Gastrocnemius medialis (tissue), 4 donors: ENCODE results near the gene COX11. TPM values are rescaled to one million over a fixed set of nuclear protein-coding genes. Genes with fewer than 3 reads are reported as not detected.

Source experiments
- ATAC-seq, 2 donors: fragments of 150-250 bp; one replicate each; pipeline ENCODE4 v1.9.1; 2016
- DNase-seq, 2 donors: peaks; one replicate each; pipeline ENCODE4 v3.0.0-alpha.2; 2019
- H3K27ac ChIP-seq, 4 donors: fragments of 200-600 bp; sonication (generic); 1 replicate in 1 of 4; 2 replicates in 3 of 4; pipeline ENCODE4 v1.5.1; 2016 to 2018; ENCODE audit warnings: mild to moderate bottlenecking in 2 of 4, moderate library complexity in 1 of 4
- H3K27me3 ChIP-seq, 3 donors: fragments of 200-600 bp; sonication (generic) in 2 of 3; 1 replicate in 1 of 3; 2 replicates in 2 of 3; pipeline versions ENCODE4 v1.5.1 to v1.6.0; 2016 to 2019; ENCODE audit warnings: mild to moderate bottlenecking in 1 of 3, moderate library complexity in 1 of 3
- H3K36me3 ChIP-seq, 2 donors: fragments of 200-600 bp; sonication (generic) in 1 of 2; one replicate each; pipeline ENCODE4 v1.5.1; 2017 to 2018
- H3K4me1 ChIP-seq, 2 donors: fragments of 200-600 bp; sonication (generic) in 1 of 2; one replicate each; pipeline ENCODE4 v1.5.1; 2016 to 2017; ENCODE audit warnings: mild to moderate bottlenecking in 2 of 2
- H3K4me3 ChIP-seq, 4 donors: fragments of 200-600 bp; sonication (generic) in 3 of 4; 1 replicate in 1 of 4; 2 replicates in 3 of 4; pipeline ENCODE4 v1.5.1; 2016 to 2019; ENCODE audit warnings: mild to moderate bottlenecking in 2 of 4
- H3K9me3 ChIP-seq, 3 donors: fragments of 200-600 bp; sonication (generic) in 2 of 3; 1 replicate in 1 of 3; 2 replicates in 2 of 3; pipeline ENCODE4 v1.5.1; 2016 to 2019
- CTCF ChIP-seq, 5 experiments: fragments of 450-650 bp in 3 of 5; fragments of 200-600 bp in 2 of 5; sonication (generic) in 2 of 5; IDR thresholded peaks in 4 of 5; conservative IDR thresholded peaks in 1 of 5; 1 replicate in 4 of 5; 2 replicates in 1 of 5; pipeline ENCODE4 v1.5.1; 2016 to 2019; ENCODE audit warnings: antibody characterized with exemption in 5 of 5, mild to moderate bottlenecking in 3 of 5, moderate library complexity in 3 of 5
- POLR2A ChIP-seq, 2 donors: fragments of 450-650 bp; IDR thresholded peaks; one replicate each; pipeline ENCODE4 v1.6.1; 2017; ENCODE audit warnings: antibody characterized with exemption in 2 of 2, mild to moderate bottlenecking in 2 of 2, moderate library complexity in 2 of 2
- in situ Hi-C, 4 donors: fragments of 200-750 bp; cut with MboI; loops; one replicate each; pipeline versions ENCODE4 v1.15.0 to v1.8.0; 2017; ENCODE audit warnings: low sequenced_read_pairs in 4 of 4
- intact Hi-C: fragments of 100-400 bp; cut with DNase I; formaldehyde crosslinking; loops from one replicate; pipeline ENCODE4 v1.15.1; 2023; ENCODE audit warnings: low total_unique reads
- total RNA-seq, 4 donors: library from RNA; depleted of rRNA; stranded (reverse); fragments of >200 nt; gene quantifications; one replicate each; pipeline versions ENCODE4 v1.1.0 to v1.2.3, GENCODE V29; 2016

The COX11 gene
- total RNA-seq, 4 donors from 2014 or later, result 36.4 to 77.2 (median 67.6) TPM

GRCh38 chr17:54985476-54985875 lies 17.0 kb upstream of the COX11 start:
- in situ Hi-C loops, result loop anchor here in 2 of 4 donors (25.0 kb wide), 2 partner anchors 377 to 527 kb away; partner anchors contain the start of gene SMIM36 (in 1 of the 2)
- H3K36me3 ChIP-seq, result no peaks in the 10 kb centered on the region
- H3K4me3 ChIP-seq, result no peak overlapping the region
- DNase-seq, result no peak
- H3K27ac ChIP-seq, result no peak overlapping the region
- TF ChIP-seq CTCF (IDR thresholded peaks at IDR 0.05 in 4 of 5, conservative IDR thresholded peaks at IDR 0.05 in 1 of 5) (no peak), POLR2A (IDR thresholded peaks at IDR 0.05) (no peak)
- no peaks in the 10 kb centered on the region for H3K4me1 ChIP-seq
- intact Hi-C loops, result no loop called here
- H3K9me3 ChIP-seq, result no peaks in the 10 kb centered on the region
- ATAC-seq, result no peak
- no peaks in the 10 kb centered on the region for H3K27me3 ChIP-seq

DNA sequence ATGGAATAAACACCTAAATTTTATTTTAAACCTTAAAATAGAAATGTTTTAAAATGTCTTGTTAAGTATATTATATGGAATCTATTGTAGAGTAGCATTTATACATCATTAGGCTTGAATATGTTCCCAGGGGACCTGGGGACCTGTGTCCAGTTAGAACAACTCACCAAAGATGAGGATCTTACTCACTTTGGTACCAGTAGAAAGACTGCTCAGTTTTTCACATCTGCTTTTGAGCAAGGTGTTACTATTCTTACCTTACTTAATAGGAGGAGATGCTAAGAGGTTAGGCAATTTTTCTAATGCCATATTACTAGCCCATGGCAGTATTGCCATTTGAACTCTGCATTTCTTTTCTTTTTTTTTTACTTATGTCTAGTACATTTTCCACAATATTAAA lies 14.8 kb upstream of the COX11 start:
- TF ChIP-seq CTCF (IDR thresholded peaks at IDR 0.05 in 4 of 5, conservative IDR thresholded peaks at IDR 0.05 in 1 of 5) (no peak), POLR2A (IDR thresholded peaks at IDR 0.05) (no peak)
- H3K27ac ChIP-seq, result no peak overlapping the region
- intact Hi-C loops, result no loop called here

GRCh38 chr17:54982399-54982798 lies 13.9 kb upstream of the COX11 start:
- no peaks in the 10 kb centered on the region for H3K36me3 ChIP-seq
- intact Hi-C loops (no loop called here), in situ Hi-C loops (loop anchor here in 2 of 4 donors (25.0 kb wide), 2 partner anchors 380 to 530 kb away; partner anchors contain the start of gene SMIM36 (in 1 of the 2))
- no peak overlapping the region for H3K27ac ChIP-seq
- no peaks in the 10 kb centered on the region for H3K27me3 ChIP-seq
- no peaks in the 10 kb centered on the region for H3K4me1 ChIP-seq
- DNase-seq (no peak), ATAC-seq (no peak)
- no peak for TF ChIP-seq CTCF (IDR thresholded peaks at IDR 0.05 in 4 of 5, conservative IDR thresholded peaks at IDR 0.05 in 1 of 5)
- TF ChIP-seq POLR2A (IDR thresholded peaks at IDR 0.05), result no peak
- H3K4me3 ChIP-seq, result no peak overlapping the region
- H3K9me3 ChIP-seq, result no peaks in the 10 kb centered on the region

More for the DNA sequence above, 14.8 kb upstream of the COX11 start:
- no peak for DNase-seq
- Histone ChIP-seq H3K27me3 (no peaks in the 10 kb centered on the region), H3K4me3 (no peak overlapping the region), H3K36me3 (no peaks in the 10 kb centered on the region), H3K9me3 (no peaks in the 10 kb centered on the region), H3K4me1 (no peaks in the 10 kb centered on the region)
- in situ Hi-C loops, result loop anchor here in 2 of 4 donors (25.0 kb wide), 2 partner anchors 379 to 529 kb away; partner anchors contain the start of gene SMIM36 (in 1 of the 2)
- no peak for ATAC-seq

DNA sequence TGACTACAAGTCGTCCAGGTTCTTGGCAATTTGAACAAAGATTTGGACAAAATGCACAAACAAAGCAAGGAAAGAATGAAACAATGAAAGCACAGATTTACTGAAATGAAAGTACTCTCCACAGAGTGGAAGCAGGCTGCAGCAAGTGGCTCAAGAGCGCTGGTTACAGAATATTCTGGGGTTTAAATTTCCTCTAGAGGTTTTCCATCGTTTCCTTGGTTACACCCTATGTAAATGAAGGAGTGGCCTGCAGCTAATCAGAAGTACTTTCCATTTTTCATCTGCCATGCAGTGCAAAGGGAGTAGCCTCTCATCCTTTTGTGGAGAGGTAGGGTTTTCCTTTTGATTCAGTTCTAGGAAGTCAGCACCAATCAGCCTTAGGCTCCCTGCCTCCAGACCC lies 11.9 kb upstream of the COX11 start:
- no peak overlapping the region for H3K27ac ChIP-seq
- H3K36me3 ChIP-seq, result no peaks in the 10 kb centered on the region
- ATAC-seq (no peak), DNase-seq (no peak)
- H3K27me3 ChIP-seq, result no peaks in the 10 kb centered on the region
- no peaks in the 10 kb centered on the region for H3K4me1 ChIP-seq
- TF ChIP-seq CTCF (IDR thresholded peaks at IDR 0.05 in 4 of 5, conservative IDR thresholded peaks at IDR 0.05 in 1 of 5) (no peak), POLR2A (IDR thresholded peaks at IDR 0.05) (no peak)
- in situ Hi-C loops, result loop anchor here in 2 of 4 donors (25.0 kb wide), 2 partner anchors 382 to 532 kb away; partner anchors contain the start of gene SMIM36 (in 1 of the 2)
- intact Hi-C loops, result no loop called here
- no peak overlapping the region for H3K4me3 ChIP-seq
- no peaks in the 10 kb centered on the region for H3K9me3 ChIP-seq

- no peak for ATAC-seq
- TF ChIP-seq CTCF (IDR thresholded peaks at IDR 0.05 in 4 of 5, conservative IDR thresholded peaks at IDR 0.05 in 1 of 5), result no peak
- TF ChIP-seq POLR2A (IDR thresholded peaks at IDR 0.05), result no peak
- in situ Hi-C loops, result loop anchor here in 2 of 4 donors (25.0 kb wide), 2 partner anchors 383 to 533 kb away; partner anchors contain the start of gene SMIM36 (in 1 of the 2)
- Histone ChIP-seq H3K4me3 (no peak overlapping the region), H3K27me3 (no peaks in the 10 kb centered on the region), H3K4me1 (no peaks in the 10 kb centered on the region), H3K27ac (no peak overlapping the region), H3K36me3 (no peaks in the 10 kb centered on the region), H3K9me3 (no peaks in the 10 kb centered on the region)
- intact Hi-C loops, result no loop called here
- DNase-seq, result no peak
Measured at GRCh38 chr17:54979657-54980056, 11.2 kb upstream of the COX11 start.
